ENCODE results near the gene LPAR2. TPM values are rescaled to one million over a fixed set of nuclear protein-coding genes. Genes with fewer than 3 reads are reported as not detected.

The LPAR2 gene
- total RNA-seq, 1 donor from 2014 or later = 15.2 TPM

- Histone ChIP-seq H3K27ac (no peak overlapping the region), H3K9me3 (no peaks in the 10 kb centered on the region), H3K27me3 (no peaks in the 10 kb centered on the region), H3K4me3 (no peak overlapping the region), H3K36me3 (peaks cover 0 to 81% of the 10 kb centered on the region in 2 donors), H3K4me1 (peaks cover 8% of the 10 kb centered on the region)
- TF ChIP-seq POLR2AphosphoS5 (IDR thresholded peaks at IDR 0.05; ENCODE audit: insufficient read depth in 1 of 2, low read depth in 1 of 2) (no peak), POLR2A (IDR thresholded peaks at IDR 0.05) (no peak), CTCF (IDR thresholded peaks at IDR 0.05) (no peak)
- intact Hi-C loops (cut with DNase I) = no loop called here
- no peak for DNase-seq (ENCODE audit: extremely low spot score in 2 of 2)
Observed at GRCh38 chr19:19655641-19656343, 27.8 kb upstream of the LPAR2 start.

GRCh38 chr19:19655051-19655594, 27.1 kb upstream of the LPAR2 start:
- Histone ChIP-seq H3K27ac (no peak overlapping the region), H3K4me1 (peaks cover 4% of the 10 kb centered on the region), H3K4me3 (no peak overlapping the region), H3K27me3 (no peaks in the 10 kb centered on the region), H3K9me3 (no peaks in the 10 kb centered on the region), H3K36me3 (peaks cover 0 to 88% of the 10 kb centered on the region in 2 donors)
- intact Hi-C loops (cut with DNase I) = no loop called here
- no peak for DNase-seq (ENCODE audit: extremely low spot score in 2 of 2)
- TF ChIP-seq POLR2AphosphoS5 (IDR thresholded peaks at IDR 0.05; ENCODE audit: insufficient read depth in 1 of 2, low read depth in 1 of 2) (no peak), CTCF (IDR thresholded peaks at IDR 0.05) (no peak), POLR2A (IDR thresholded peaks at IDR 0.05) (no peak)

- H3K27ac ChIP-seq = no peak overlapping the region
- no peaks in the 10 kb centered on the region for H3K4me1 ChIP-seq
- H3K4me3 ChIP-seq = no peak overlapping the region
- peaks cover 0 to 94% of the 10 kb centered on the region in 2 donors for H3K36me3 ChIP-seq
- intact Hi-C loops (cut with DNase I) = no loop called here
- DNase-seq (ENCODE audit: extremely low spot score in 2 of 2) = no peak
- TF ChIP-seq CTCF (IDR thresholded peaks at IDR 0.05) = no peak
- TF ChIP-seq POLR2AphosphoS5 (IDR thresholded peaks at IDR 0.05; ENCODE audit: insufficient read depth in 1 of 2, low read depth in 1 of 2) = no peak
- TF ChIP-seq POLR2A (IDR thresholded peaks at IDR 0.05) = no peak
- no peaks in the 10 kb centered on the region for H3K9me3 ChIP-seq
- H3K27me3 ChIP-seq = no peaks in the 10 kb centered on the region
Observed at GRCh38 chr19:19654441-19654840, 26.4 kb upstream of the LPAR2 start.

- Histone ChIP-seq H3K9me3 (no peaks in the 10 kb centered on the region), H3K27me3 (no peaks in the 10 kb centered on the region), H3K27ac (no peak overlapping the region), H3K4me1 (no peaks in the 10 kb centered on the region), H3K4me3 (no peak overlapping the region), H3K36me3 (peaks cover 0 to 92% of the 10 kb centered on the region in 2 donors)
- DNase-seq (ENCODE audit: extremely low spot score in 2 of 2) = no peak
- intact Hi-C loops (cut with DNase I) = no loop called here
- TF ChIP-seq POLR2A (IDR thresholded peaks at IDR 0.05) (no peak), CTCF (IDR thresholded peaks at IDR 0.05) (no peak), POLR2AphosphoS5 (IDR thresholded peaks at IDR 0.05; ENCODE audit: insufficient read depth in 1 of 2, low read depth in 1 of 2) (no peak)
Observed at GRCh38 chr19:19653597-19654147, 25.7 kb upstream of the LPAR2 start.

Data from vagina (tissue), 2 donors.